Skeletal muscle tissue (tissue), 4 donors: ENCODE results near the gene NF1. TPM values are rescaled to one million over a fixed set of nuclear protein-coding genes. Genes with fewer than 3 reads are reported as not detected.
"Not testable (repeated sequence)": the region's sequence is repeated elsewhere in the genome, so short reads cannot be mapped to it uniquely, and the experiment has no call there.

Experiments
- H3K27ac ChIP-seq: one replicate; pipeline ENCODE4 v1.7.0; 2013; ENCODE audit warnings: mild to moderate bottlenecking, low read depth, low read length, inconsistent platforms
- H3K27me3 ChIP-seq, 3 donors: one replicate each; pipeline ENCODE4 v1.7.0; 2013; ENCODE audit warnings: low read length in 3 of 3; ENCODE audit not compliant: control insufficient read depth in 3 of 3, insufficient read depth in 3 of 3
- H3K36me3 ChIP-seq, 3 donors: one replicate each; pipeline ENCODE4 v1.7.0; 2013; ENCODE audit warnings: low read length in 3 of 3; ENCODE audit not compliant: control insufficient read depth in 3 of 3, insufficient read depth in 3 of 3
- H3K4me1 ChIP-seq, 3 donors: one replicate each; pipeline ENCODE4 v1.7.0; 2013; ENCODE audit warnings: low read length in 3 of 3, mild to moderate bottlenecking in 3 of 3; ENCODE audit not compliant: control insufficient read depth in 3 of 3, insufficient read depth in 3 of 3
- H3K4me3 ChIP-seq, 3 donors: one replicate each; pipeline ENCODE4 v1.7.0; 2013; ENCODE audit warnings: low read length in 3 of 3
- H3K9ac ChIP-seq, 3 donors: one replicate each; pipeline ENCODE4 v1.7.0; 2013; ENCODE audit warnings: low read length in 3 of 3, mild to moderate bottlenecking in 3 of 3, moderate library complexity in 2 of 3, low read depth in 1 of 3
- H3K9me3 ChIP-seq, 3 donors: one replicate each; pipeline ENCODE4 v1.7.0; 2013; ENCODE audit warnings: low read length in 3 of 3; ENCODE audit not compliant: control insufficient read depth in 3 of 3
- total RNA-seq: library from RNA; depleted of rRNA; stranded (reverse); fragments of >200 nt; gene quantifications from one replicate; pipeline ENCODE4 v1.2.3, GENCODE V29; 2014
- donor health status: Osteomylitis.

The NF1 gene
- total RNA-seq, 1 donor from 2014 or later: 76.2 TPM

DNA sequence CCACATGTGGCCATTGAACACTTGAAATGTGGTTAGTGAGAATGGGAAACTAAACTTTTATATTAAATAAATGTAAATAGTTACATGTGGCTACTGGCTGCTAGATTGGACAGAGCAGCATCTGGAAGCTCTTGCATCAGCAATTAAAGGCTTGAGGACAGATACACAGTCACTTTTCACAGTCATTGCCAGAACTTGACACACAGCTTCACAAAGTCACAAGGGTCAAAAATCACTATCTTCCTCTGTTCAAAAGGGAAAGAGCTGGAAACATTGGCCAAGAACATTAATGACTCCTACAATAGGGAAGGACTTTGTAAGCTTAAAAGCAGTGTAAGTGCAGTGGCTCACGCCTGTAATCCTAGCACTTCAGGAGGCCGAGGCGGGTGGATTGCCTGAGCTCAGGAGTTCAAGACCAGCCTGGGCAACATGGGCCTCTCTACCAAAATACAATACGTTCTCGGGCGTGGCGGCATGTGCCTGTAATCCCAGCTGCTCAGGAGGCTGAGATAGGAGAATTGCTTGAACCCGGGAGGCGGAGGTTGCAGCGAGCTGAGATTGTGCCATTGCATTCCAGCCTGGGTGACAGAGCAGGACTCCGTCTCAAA is 288.0 kb downstream of the NF1 start:
- H3K36me3 ChIP-seq, H3K4me3 ChIP-seq, H3K27me3 ChIP-seq, H3K27ac ChIP-seq, H3K9ac ChIP-seq, H3K9me3 ChIP-seq, H3K4me1 ChIP-seq: not testable (repeated sequence)

DNA sequence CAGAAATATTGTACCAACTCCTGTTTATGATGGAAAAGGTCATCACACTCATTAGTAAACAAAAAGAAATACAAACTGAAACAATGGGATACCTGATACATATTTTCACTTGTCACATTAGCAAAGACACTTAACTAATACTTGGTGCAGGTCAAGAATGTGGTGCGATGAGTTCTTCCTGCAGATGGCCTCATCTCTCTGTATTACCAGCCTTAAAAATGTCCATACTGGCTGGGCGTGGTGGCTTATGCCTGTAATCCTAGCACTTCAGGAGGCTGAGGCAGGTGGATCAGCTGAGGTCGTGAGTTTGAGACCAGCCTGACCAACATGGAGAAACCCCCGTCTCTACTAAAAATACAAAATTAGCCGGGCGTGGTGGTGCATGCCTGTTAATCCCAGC is 288.7 kb downstream of the NF1 start:
- not testable (repeated sequence) for H3K27ac ChIP-seq, H3K27me3 ChIP-seq, H3K9ac ChIP-seq, H3K4me1 ChIP-seq, H3K36me3 ChIP-seq, H3K4me3 ChIP-seq, H3K9me3 ChIP-seq

DNA sequence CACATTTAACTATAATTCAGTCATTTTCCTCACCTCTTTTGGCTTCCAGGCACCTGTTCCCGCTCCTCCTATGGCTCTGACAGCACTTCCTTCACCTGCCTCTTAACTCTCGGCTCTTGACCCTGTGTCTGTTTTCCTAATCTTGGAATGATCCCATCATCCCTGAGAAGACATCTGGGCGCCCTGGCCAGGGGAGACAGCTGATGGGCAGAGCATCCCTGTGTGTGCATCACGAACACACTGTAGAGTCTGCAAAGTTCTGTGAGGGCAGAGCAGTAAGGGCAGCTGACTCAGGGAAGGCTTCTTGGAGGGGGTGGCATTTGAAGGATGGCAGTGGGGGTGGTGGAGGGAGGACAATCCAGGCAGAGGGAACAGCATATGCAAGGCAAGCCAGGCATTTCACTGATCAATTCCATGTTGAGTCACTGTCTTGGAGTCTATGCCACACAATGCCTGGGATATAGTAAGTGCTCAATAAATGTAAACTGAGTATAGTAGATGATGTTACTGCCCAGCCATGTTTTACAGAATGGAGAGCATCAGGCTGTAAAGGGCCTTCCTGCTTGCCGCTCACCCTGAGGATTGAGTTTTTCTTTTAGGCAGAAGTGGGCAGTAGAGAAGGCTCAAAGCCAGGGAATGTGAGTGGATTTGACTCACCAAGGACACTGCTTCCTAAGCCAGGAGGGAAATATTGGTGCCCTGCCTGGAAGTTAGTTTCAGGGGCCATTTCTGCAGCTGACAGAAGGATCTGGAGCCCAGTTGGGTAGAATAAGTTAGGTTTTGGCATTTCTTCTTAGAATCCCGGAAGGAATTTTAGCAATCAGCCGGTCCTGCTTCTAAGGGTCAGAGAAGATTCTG is 290.9 kb downstream of the NF1 start:
- no peak overlapping the region for H3K27ac ChIP-seq
- no peaks in the 10 kb centered on the region for H3K9me3 ChIP-seq
- H3K4me3 ChIP-seq: no peak overlapping the region
- H3K27me3 ChIP-seq: peaks cover 20 to 23% (median 21%) of the 10 kb centered on the region in 3 donors
- no peak overlapping the region for H3K9ac ChIP-seq
- peaks cover 0 to 4% (median 2%) of the 10 kb centered on the region in 3 donors for H3K36me3 ChIP-seq
- no peaks in the 10 kb centered on the region for H3K4me1 ChIP-seq

GRCh38 chr17:31386542-31387075 is 291.8 kb downstream of the NF1 start:
- Histone ChIP-seq H3K9ac (no peak overlapping the region), H3K27me3 (peaks cover 26 to 30% (median 26%) of the 10 kb centered on the region in 3 donors)

DNA sequence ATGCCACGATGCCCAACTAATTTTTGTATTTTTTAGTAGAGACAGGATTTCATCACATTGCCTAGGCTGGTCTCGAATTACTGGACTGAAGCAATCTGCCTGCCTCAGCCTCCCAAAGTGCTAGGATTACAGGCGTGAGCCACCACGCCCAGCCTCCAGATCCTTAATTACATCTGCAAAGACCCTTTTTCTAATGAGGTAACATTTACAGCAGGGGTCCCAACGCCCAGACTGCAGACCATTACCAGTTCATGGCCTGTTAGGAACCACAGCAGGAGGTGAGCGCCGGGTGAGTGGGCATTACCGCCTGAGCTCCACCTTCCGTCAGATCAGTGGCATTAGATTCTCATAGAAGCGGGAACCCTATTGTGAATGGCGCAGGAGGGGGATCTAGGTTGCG is 292.7 kb downstream of the NF1 start:
- Histone ChIP-seq H3K9ac (no peak overlapping the region), H3K36me3 (peaks cover 0 to 2% (median 0%) of the 10 kb centered on the region in 3 donors), H3K9me3 (no peaks in the 10 kb centered on the region), H3K4me3 (no peak overlapping the region), H3K4me1 (peaks cover 0 to 4% (median 4%) of the 10 kb centered on the region in 3 donors), H3K27me3 (peaks cover 30 to 34% (median 31%) of the 10 kb centered on the region in 3 donors), H3K27ac (no peak overlapping the region)

More at GRCh38 chr17:31386542-31387075, 291.8 kb downstream of the NF1 start:
- H3K36me3 ChIP-seq: peaks cover 0 to 4% (median 2%) of the 10 kb centered on the region in 3 donors
- no peak overlapping the region for H3K4me3 ChIP-seq
- H3K27ac ChIP-seq: no peak overlapping the region
- no peaks in the 10 kb centered on the region for H3K9me3 ChIP-seq
- no peaks in the 10 kb centered on the region for H3K4me1 ChIP-seq

DNA sequence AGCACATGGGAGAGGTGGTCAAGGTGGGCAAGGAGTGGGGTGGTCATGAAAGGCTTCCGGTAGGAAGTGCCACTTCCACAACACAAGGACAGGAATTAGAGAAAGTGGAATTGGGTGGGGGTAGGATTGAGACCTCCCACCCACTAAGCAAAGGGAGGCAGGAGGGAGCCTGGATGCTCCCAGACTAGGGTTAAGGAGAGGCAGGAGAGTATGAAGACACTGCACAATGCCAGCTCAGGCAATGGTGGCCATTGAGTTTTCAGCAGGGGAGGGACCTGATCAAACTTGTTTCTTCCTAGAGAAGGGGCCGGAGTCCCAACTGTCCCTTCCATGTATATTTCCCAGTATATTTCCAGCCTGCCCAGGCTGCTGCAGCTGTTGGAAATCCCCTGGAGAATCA is 293.6 kb downstream of the NF1 start:
- Histone ChIP-seq H3K27me3 (peaks cover 39 to 43% (median 40%) of the 10 kb centered on the region in 3 donors), H3K4me3 (no peak overlapping the region), H3K9ac (no peak overlapping the region), H3K4me1 (peaks cover 0 to 6% (median 6%) of the 10 kb centered on the region in 3 donors), H3K36me3 (peaks cover 0 to 2% (median 0%) of the 10 kb centered on the region in 3 donors), H3K27ac (no peak overlapping the region), H3K9me3 (no peaks in the 10 kb centered on the region)

- Histone ChIP-seq H3K36me3 (peaks cover 0 to 2% (median 0%) of the 10 kb centered on the region in 3 donors), H3K27me3 (peaks cover 42 to 46% (median 45%) of the 10 kb centered on the region in 3 donors), H3K27ac (no peak overlapping the region), H3K4me3 (no peak overlapping the region), H3K9ac (no peak overlapping the region), H3K9me3 (no peaks in the 10 kb centered on the region), H3K4me1 (peaks cover 0 to 6% (median 6%) of the 10 kb centered on the region in 3 donors)
These were observed 294.2 kb downstream of the NF1 start for GRCh38 chr17:31388770-31389656.

- H3K9me3 ChIP-seq: no peaks in the 10 kb centered on the region
- H3K36me3 ChIP-seq: peaks cover 0 to 2% (median 0%) of the 10 kb centered on the region in 3 donors
- no peak overlapping the region for H3K27ac ChIP-seq
- H3K4me3 ChIP-seq: no peak overlapping the region
- peaks cover 0 to 6% (median 6%) of the 10 kb centered on the region in 3 donors for H3K4me1 ChIP-seq
- peaks cover 45 to 46% (median 45%) of the 10 kb centered on the region in 3 donors for H3K27me3 ChIP-seq
- H3K9ac ChIP-seq: no peak overlapping the region
These were observed 295.0 kb downstream of the NF1 start for GRCh38 chr17:31389657-31390381.

GRCh38 chr17:31390426-31390747 is 295.6 kb downstream of the NF1 start:
- H3K27ac ChIP-seq: no peak overlapping the region
- H3K4me3 ChIP-seq: no peak overlapping the region
- H3K9me3 ChIP-seq: no peaks in the 10 kb centered on the region
- H3K4me1 ChIP-seq: peaks cover 0 to 6% (median 6%) of the 10 kb centered on the region in 3 donors
- peaks cover 0 to 2% (median 0%) of the 10 kb centered on the region in 3 donors for H3K36me3 ChIP-seq
- peaks cover 45 to 49% (median 48%) of the 10 kb centered on the region in 3 donors for H3K27me3 ChIP-seq
- no peak overlapping the region for H3K9ac ChIP-seq
